Stimulated activated CD8-positive, alpha-beta memory T cell treated with anti-CD3 and anti-CD28 coated beads, Interleukin-15, amount 100 ng/mL, for 1 hour (primary cell): ENCODE results near the gene SPAAR.
"Not testable (repeated sequence)": the region's sequence is repeated elsewhere in the genome, so short reads cannot be mapped to it uniquely, and the experiment has no call there.

ENCODE experiments used
- DNase-seq: peaks from one replicate; pipeline ENCODE4 v3.0.0-alpha.2; 2020; ENCODE audit warnings: low read depth

SPAAR gene, protein sequence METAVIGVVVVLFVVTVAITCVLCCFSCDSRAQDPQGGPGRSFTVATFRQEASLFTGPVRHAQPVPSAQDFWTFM

DNA sequence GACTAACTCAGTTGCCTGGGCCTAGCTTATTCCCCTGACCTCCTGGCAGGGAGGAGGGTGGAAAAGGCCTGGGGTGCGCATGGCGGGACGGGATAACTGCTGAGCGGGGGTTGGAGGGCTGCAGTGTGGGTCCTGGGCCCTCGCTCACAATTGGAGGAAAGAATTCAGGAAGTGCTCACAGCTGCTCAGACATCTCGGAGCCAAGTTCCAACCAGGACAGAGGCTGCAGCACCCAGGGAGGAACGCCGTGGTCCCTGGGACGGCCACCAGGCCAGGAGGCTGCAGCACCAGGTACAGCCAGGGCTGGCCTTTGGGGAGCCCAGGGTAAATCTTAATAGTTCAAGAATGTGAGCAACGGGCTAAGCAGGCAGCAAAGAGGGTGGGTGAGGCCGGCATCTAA, at the start of gene SPAAR:
SPAAR (plus strand) TSS at position 217 of the 400 bp plus-strand sequence. CDS start 974 bp downstream, outside the sequence.
- DNase-seq = no peak

DNA sequence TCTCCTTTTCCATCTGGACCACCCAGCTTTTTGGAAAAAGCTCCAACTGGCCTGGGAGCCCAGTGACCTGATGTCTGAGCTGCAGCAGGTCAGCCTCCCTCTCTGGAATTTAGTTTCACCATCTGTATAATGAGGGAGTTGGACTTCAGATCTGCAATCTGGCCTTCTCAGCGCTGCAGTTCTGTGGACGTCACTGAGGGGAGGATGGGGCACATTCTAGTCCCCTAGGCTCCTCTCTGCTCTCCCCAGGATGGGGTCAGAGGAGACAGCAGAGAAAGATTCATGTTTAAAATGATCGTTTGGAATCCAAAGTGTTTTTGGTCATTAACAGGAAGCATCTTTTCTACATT, 49.3 kb upstream of the SPAAR start:
- DNase-seq = no peak

DNA sequence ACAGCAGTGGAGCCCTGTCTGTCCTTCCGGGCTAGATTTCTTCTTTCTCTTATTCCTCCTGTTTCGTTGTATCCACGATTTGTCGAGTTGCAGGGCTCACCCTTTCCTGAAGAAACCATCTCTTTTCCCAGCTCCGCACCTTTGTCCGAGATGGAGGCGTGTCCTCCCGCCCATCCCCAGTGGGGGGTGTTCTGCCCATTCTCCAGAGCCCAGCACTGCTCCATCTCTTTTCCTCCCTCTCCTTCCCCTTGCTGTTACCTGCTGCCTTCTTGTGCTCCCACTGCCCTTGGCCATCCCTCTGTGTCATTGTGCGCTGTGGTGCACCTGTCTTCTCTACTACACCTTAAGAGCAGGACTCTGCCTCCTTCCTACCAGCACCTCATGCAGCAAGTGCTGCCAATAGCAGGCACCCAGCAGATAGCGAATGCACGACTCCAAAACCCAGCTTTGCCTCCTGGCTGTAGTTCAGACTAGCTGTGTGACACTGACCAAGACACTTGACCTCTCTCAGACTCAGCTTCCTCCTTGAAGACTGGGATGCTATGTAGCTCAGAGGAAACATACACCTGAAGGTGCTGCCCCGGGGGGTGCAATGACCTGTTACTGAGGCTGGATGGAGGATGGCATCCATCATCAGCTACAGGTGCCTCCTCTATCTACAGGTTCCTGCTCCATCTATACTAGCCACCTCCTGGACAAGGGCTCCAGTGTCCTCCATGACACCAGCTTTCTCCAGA, 48.0 kb upstream of the SPAAR start:
- DNase-seq = no peak

DNA sequence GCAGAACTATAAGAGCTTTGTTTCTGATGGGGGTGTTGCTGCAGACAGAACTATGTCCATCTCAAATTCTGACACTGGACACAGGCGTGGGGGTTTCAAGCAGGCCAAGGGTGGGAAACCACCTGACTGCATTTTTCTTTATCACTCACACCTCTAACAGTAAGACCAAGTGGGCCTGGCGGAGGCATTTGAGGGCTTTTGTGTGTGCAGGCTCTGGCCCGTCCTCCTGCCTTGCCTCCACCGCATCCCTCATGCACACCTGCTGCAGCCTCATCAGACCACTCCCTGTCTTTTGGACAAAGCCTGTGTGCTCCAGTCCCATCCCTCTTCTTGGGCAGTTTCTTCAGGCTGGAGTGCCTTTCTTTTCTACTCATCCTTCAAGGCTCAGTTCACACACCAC, 47.0 kb upstream of the SPAAR start:
- DNase-seq = no peak

DNA sequence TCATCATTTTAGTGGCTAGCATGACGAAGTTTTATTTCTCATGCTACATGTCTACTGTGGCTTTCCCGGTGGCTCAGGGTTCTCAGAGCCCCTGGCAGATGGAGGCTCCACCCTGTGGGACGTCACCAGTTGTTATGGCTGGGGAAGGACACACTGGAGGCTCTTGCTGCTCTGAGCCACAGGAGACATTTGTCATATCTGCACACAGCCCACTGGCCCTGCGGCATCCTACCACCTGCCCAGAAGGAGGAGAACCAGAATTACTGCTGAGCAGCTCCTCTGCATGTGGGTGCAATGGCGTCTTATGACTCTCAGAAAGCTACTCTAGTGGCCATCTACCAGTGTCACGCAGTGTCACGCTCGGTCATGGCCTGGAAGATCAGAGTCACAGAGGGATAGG, 45.7 kb upstream of the SPAAR start:
- no peak for DNase-seq

DNA sequence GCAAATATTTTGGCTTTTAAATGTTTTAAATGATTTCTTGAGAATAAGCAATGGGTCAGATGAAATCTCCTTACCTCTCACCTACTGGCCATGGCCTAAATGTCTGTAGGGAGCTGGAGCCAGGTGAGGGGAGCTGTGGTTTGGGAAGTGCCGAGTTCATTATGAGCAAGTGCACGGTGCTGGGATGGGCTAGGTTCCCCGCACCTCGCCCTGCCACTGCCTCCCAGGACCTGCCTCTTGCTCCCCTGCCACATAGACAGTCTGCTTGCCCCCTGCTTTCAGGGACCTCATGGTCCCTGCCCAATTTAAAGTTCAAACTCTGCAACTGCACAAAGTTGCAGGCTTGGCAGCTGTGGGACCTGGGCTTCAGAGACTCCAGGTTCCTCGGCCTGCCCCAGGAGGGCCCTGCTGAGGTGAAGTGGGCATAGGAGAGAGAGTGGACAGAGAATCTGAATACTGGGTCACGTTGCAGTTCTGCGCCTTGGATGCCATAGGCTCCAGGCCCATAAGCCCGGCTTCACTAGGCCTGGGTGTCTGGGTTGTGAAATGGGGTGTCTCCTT, 44.5 kb upstream of the SPAAR start:
- no peak for DNase-seq

DNA sequence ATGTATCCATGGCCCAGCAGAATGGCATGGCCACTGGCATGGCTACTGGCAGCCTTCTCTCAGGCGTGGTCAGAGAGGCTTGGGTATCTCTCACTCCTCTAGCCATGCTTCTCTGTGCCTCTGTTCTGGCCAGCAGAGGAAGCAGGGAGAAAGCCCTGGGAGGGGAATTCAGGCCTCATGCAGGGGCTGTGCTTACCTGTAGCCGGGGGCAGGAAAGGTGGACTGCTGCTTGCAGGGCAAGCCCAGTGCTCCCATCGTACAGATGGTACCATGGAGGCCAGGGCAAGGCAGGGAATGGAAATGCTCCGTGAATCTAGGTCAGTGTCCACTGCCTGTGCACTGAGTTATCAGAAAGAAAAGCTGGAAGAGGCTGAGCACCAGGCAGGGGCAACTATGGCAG, 41.8 kb upstream of the SPAAR start:
- DNase-seq = no peak

DNA sequence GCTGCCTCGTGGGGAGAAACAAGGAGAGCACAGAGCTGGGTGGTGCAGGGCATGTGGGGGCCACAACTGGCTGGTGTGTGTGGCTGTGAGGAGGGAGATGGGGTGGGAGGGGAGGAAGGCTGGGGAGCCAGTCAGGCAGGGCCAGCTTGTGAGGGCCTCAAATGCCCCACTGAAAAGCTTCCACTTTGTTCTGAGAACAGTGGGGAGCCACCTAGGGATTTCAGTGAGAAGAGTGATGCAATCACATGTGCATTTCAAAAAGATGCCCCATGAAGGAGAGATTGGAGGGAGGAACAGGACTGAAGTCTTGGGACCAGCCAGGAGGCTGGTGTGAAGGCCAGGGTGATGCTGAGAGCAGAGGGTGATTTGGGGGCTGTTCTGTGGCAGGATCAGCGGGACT, 40.4 kb upstream of the SPAAR start:
- no peak for DNase-seq

DNA sequence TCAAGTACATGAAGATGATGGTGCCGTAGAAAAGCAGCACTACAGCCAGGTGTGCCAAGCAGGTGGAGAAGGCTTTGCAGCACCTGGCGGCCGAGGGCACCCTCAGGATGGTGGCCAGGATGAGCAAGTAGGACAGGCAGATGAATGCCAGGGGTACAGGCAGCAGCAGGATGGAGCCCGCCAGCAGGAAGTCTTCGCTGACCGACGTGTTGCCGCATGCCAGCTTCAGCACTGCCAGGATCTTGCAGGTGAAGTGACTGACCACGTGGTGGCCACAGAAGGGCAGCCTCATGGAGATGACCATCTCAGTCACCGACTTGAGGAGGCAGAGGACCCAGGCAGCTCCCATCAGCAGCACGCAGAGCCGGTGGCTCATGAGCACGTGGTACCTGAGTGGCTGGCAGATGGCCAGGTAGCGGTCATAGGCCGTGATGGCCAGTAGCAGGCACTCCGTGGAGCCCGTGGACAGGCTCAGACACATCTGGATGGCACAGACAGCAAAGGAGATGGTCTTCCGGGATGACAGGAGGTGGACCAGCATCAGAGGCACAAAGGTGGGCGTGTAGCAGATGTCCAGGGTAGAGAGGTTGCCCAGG, 39.6 kb upstream of the SPAAR start:
- no peak for DNase-seq

DNA sequence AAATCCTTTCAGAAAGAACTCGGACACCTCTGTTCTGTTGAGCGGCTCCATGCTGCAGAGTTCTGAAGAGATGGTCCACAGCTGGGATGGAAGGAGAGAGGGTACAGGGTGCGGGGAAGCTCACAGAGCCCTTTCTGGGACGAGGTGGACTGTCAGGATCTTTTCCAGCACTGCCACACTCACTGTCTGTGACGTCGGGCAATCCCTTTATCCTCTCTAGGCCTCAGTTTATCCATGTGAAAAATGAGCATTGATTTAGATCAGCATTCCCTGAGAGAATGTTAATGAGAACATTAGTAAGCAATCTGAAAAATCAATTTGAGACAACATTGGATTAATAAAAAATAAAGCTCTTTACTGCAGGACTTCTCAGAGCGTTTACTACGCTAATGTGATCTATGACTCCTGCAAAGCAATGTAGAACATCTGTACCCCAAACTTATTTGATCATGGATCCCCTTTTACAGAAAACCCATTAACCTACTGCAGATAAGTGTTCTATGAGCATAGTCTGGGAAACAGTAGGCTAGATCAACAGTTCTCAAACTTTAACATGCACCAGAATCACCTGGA, 38.9 kb upstream of the SPAAR start, which contains the start of gene OR13J1:
OR13J1 (minus strand) TSS at position 51 of the 573 bp plus-strand sequence; CDS start at position 51, 0 bp downstream.
- DNase-seq = no peak

DNA sequence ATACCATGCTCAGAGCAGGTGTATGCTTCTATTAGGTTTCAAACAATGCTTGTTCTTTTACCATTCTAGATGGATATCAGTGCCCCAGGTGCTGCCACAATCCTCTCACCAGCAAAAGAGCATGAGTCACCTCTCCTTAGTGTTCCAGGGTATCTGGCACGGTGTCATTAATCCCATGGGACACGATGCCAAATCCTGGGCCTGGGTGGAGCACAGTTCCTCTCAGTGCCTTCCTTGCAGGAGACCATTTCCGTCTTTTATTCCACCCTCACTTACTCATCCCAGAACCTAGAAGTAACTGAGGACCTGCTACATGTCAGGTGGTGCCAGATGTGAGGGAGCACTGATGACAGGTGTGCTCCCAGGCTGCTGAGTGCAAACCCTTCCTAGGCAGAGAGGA, 37.7 kb upstream of the SPAAR start:
- DNase-seq = no peak

DNA sequence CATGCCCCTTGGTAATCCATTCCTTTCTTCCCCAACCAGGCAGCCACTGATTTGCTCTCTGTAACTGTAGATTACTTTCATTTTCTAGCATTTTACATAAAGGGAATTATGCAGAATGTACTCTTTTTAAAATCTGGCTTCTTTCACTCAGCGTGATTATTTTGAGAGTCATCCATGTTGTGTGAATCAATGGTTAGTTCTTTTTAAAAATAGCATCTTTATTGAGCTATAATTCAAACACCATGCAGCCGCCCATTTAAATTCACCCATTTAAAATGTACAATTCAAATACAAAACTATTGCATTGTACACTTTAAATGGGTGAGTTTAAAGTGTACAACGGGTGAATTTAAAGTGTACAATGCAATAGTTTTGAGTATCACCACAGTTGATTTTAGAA, 36.8 kb upstream of the SPAAR start:
- no peak for DNase-seq

DNA sequence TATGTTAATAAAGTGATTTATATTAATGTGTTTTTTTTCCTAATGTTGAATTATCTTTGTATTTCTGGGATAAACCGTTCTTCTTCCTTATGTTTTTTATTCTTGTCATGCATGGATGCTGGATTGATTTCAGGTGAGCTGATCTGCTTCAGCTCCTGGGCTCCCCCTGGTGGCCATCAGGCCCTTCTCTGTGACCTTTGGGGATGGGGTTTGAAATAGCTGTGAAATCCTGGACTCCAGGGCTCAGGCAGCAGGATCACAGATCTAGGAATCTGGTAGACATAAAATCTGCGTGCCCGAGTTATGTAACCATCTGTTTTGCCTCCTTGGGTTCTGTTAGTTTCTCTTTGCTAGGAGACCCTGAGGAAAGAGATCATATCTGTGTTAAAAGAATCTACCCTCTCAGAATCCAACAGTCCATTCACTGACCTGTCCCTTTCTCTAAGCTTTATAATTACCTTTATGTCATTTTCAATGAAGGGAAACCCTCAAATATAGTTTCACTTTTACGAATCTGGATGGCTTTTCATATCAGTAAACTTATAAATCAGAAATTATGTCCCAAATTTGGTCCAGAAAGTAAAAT, 26.9 kb upstream of the SPAAR start:
- DNase-seq = peak; percentile 73

DNA sequence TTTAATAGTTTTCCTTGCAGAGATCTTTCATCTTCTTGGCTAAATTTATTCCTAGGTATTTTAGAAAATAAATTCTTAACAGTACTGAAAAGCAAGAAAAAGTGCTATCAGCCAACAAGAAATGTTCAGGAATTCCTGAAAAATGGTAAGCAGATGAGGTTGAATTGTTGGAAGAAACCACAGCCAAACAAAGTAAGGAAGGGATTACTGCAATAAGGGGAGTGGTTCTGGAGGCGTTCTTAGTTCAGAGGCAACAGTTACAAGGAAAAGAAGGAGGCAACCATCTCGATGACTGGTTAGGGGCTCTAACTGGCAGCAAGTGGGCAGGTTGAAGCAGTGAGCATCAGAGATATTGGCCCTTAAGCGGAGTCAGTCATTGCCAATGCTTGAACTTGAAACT, 26.3 kb upstream of the SPAAR start:
- no peak for DNase-seq

DNA sequence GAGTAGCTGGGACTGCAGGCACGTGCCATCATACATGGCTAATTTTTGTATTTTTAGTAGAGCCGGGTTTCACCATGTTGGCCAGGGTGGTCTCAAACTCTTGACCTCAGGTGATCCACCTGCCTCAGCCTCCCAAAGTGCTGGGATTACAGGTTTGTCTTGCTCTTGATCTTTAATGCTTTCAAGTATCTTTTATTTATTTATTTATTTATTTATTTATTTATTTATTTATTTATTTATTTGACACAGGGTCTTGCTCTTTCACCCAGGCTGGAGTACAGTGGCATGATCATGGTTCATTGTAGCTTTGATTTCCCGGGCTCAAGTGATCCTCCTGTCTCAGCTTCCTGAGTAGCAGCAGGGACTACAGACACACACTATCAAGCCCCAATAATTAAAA, 24.4 kb upstream of the SPAAR start:
- DNase-seq = not testable (repeated sequence)

DNA sequence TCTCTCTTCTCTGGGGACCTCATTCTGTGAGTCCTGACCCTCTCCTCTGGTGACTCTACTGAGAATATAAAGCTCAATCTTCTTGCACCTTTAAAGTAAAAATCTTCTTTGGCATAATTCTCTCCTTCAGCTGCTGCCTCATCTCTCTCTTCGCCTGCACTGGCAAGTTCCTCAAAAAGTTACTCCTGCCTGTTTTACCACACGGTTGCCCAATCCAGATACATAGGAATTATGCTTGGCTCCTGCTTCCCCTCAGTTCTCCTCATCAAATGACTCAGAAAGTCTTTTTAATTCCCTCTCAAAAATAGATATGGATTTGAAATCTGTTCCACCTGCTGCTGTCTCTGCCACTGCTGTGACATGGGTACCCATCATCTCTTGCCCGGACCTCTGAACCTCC, 17.6 kb upstream of the SPAAR start:
- DNase-seq = no peak

DNA sequence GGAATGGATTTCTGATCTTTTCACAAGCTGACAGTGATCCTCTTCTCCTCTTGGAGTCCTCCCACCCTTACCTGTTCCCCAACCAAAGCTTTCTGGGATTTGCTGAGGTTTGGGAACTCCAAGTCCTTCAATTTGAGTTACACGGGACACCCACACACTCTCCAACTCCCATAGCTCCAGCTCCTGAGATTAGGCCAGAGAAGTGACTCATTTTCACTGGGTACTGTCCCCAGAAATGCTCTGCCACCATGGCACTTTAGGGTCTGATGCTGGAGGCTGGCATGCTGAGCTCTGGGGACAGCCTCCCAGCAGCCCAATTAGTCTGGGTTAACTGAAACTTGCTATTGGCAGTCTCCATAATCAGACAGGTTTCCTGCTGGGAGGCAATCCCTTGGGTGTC, 17.2 kb upstream of the SPAAR start:
- no peak for DNase-seq

DNA sequence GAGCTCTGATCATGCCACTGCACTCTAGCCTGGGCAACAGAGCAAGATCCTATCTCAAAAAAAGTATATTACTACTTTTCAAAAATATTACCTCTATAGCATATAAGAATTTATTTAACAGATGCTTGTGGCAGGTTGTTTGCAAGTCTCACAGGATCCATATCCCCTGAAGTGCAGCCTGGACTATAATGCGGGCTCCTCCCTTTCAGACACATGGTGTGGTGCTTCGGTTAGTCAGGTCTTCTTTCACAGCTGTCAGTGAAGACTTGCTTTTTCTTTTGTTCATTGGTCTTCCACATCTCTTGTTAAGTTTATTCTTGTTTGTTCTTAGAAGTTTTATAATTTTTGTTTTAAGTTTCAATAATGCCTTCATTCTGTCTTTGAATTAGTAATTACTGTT, 12.7 kb upstream of the SPAAR start:
- DNase-seq = no peak

DNA sequence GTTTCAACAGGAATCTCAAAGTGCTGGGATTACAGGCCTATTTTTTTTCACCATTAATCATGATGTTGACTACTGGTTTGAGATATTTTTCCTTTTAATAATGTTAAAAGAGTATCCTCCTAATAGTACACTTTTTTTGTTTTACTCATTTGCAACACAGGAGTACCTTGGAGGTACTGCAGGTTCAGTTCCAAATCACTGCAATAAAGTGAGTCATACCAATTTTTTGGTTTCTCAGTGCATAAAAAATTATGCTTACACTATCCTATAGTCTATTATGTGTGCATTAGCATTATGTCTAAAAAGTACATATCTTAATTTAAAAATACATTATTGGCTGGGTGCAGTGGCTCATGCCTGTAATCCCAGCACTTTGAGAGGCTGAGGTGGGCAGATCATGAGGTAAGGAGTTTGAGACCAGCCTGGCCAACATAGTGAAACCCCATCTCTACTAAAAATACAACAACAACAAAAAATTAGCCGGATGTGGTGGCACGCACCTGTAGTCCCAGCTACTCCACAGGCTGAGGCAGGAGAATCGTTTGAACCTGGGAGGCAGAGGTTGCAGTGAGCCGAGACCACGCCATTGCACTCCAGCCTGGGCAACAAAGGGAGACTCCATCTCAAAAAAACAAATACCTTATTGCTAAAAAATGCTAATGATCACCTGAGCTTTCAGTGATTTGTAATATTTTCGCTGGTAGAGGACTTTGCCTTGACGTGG, 11.8 kb upstream of the SPAAR start:
- DNase-seq = not testable (repeated sequence)

DNA sequence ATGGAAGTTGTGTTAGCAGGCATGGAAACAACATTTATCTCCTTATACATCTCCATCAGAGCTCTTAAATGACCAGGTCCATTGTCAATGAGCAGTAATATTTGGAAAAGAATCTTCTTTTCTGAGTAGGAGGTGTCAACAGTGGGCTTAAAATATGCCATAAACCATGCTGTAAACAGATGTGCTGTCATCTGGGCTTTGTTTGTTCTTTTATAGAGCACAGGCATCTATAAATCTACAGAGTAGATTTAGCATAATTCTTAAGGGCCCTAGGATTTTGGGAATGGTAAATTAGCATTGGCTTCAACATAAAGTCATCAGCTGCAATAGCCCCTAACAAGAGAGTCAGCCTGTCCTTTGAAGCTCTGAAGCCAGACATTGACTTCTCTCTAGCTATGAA, 11.0 kb upstream of the SPAAR start:
- no peak for DNase-seq

DNA sequence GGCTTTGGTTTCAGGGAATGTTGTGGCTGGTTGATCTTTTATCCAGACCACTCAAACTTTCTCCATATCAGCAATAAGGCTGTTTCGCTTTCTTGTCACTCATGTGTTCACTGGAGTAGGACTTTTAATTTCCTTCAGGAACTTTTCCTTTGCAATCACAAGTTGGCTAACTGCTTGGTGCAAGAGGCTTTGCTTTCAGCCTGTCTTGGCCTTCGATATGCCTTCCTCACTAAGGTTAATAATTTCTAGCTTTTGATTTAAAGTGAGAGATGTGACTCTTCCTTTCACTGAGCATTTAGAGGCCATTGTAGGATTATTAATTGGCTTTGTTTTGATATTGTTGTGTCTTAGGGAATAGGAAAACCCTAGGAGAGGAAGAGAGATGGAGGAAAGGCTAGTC, 10.3 kb upstream of the SPAAR start:
- no peak for DNase-seq

DNA sequence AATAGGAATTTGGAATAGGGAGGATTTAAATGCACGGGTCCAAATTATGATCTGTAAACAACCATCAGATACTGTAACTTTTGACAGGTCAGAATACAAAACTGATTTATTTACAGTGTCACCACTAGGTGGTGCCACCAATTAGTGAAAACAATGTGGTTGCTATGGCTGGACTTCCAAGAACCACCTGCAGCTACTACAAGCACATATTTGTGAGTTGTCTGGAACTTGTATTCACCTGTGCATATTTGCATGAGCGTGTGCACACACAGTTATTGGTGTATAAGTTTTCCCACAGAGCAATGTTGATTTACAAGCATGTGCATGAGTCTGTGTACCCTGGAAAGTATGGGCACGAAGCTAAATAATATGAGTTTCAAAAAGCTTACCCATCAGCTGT, 6.2 kb upstream of the SPAAR start:
- DNase-seq = no peak
